ENCODE results near the gene NSMF. TPM values are rescaled to one million over a fixed set of nuclear protein-coding genes. Genes with fewer than 3 reads are reported as not detected.

Gene NSMF
- polyA plus RNA-seq, 1 experiment = 35.7 TPM

GRCh38 chr9:137398561-137399468 is 60.3 kb downstream of the NSMF start:
- no peaks in the 10 kb centered on the region; the same call in 1 of the 2 replicates for H3K36me3 ChIP-seq (ENCODE audit: control insufficient read depth, insufficient read depth, low read length)
- CTCF ChIA-PET = no interaction called here
- no peaks in the 10 kb centered on the region for H3K27me3 ChIP-seq (ENCODE audit: control insufficient read depth, insufficient read depth, low read length)
- H3K4me3 ChIP-seq (ENCODE audit: low read depth, low read length) = no peak overlapping the region
- TF ChIP-seq CTCF (IDR thresholded peaks at IDR 0.05; ENCODE audit: insufficient read depth, low read depth, low read length) = no peak
- POLR2A ChIA-PET = no interaction called here
- no peak for DNase-seq (ENCODE audit: low read depth)

GRCh38 chr9:137397675-137398423 is 61.3 kb downstream of the NSMF start:
- Histone ChIP-seq H3K36me3 (ENCODE audit: control insufficient read depth, insufficient read depth, low read length) (no peaks in the 10 kb centered on the region; the same call in 1 of the 2 replicates), H3K27me3 (ENCODE audit: control insufficient read depth, insufficient read depth, low read length) (no peaks in the 10 kb centered on the region), H3K4me3 (ENCODE audit: low read depth, low read length) (no peak overlapping the region)
- CTCF ChIA-PET = interaction anchor here (0.8 kb wide), 1 partner anchor 46 kb away, joined by 3 read pairs; no protein-coding TSS in a partner anchor
- DNase-seq (ENCODE audit: low read depth) = no peak
- POLR2A ChIA-PET = no interaction called here
- TF ChIP-seq CTCF (IDR thresholded peaks at IDR 0.05; ENCODE audit: insufficient read depth, low read depth, low read length) = no peak

Other genes with a start within 250 kb of the NSMF start
- 0.26 and 0.39 TPM in 2 replicates for gene RNF208, start 237.1 kb downstream of the NSMF start, polyA plus RNA-seq (2011; rRNA removed)
- 0.58 and 0.74 TPM in 2 replicates for gene CYSRT1, start 234.2 kb downstream of the NSMF start, polyA plus RNA-seq (2011; rRNA removed)
- gene RNF224, start 231.8 kb downstream of the NSMF start, polyA plus RNA-seq (2011; rRNA removed) = not detected in 2 replicates
- not detected in 2 replicates for gene SLC34A3, start 228.4 kb downstream of the NSMF start, polyA plus RNA-seq (2011; rRNA removed)
- gene TUBB4B, start 218.0 kb downstream of the NSMF start, polyA plus RNA-seq (2011; rRNA removed) = 263 and 385 TPM in 2 replicates
- gene STPG3, start 208.0 kb downstream of the NSMF start, polyA plus RNA-seq (2011; rRNA removed) = not detected in 2 replicates
- gene NELFB, start 204.0 kb downstream of the NSMF start, polyA plus RNA-seq (2011; rRNA removed) = 26.6 and 51.9 TPM in 2 replicates
- gene TOR4A, start 181.6 kb downstream of the NSMF start, polyA plus RNA-seq (2011; rRNA removed) = 16.9 and 23.8 TPM in 2 replicates
- 0.17 TPM in 2 replicates for gene NRARP, start 157.1 kb downstream of the NSMF start, polyA plus RNA-seq (2011; rRNA removed)
- gene EXD3, start 36.2 kb downstream of the NSMF start, polyA plus RNA-seq (2011; rRNA removed) = 4.9 and 5.4 TPM in 2 replicates
- gene NOXA1, start 35.9 kb downstream of the NSMF start, polyA plus RNA-seq (2011; rRNA removed) = 0.20 and 0.32 TPM in 2 replicates
- gene ENTPD8, start 18.0 kb downstream of the NSMF start, polyA plus RNA-seq (2011; rRNA removed) = not detected in 2 replicates
- 0.40 and 0.63 TPM in 2 replicates for gene PNPLA7, start 91.1 kb upstream of the NSMF start, polyA plus RNA-seq (2011; rRNA removed)
- 19.8 and 28.7 TPM in 2 replicates for gene MRPL41, start 92.5 kb upstream of the NSMF start, polyA plus RNA-seq (2011; rRNA removed)
- 21.1 and 29.4 TPM in 2 replicates for gene DPH7, start 119.6 kb upstream of the NSMF start, polyA plus RNA-seq (2011; rRNA removed)
- gene ZMYND19, start 131.2 kb upstream of the NSMF start, polyA plus RNA-seq (2011; rRNA removed) = 13.8 and 14.9 TPM in 2 replicates
- 22.0 and 46.1 TPM in 2 replicates for gene ARRDC1, start 146.4 kb upstream of the NSMF start, polyA plus RNA-seq (2011; rRNA removed)
- 18.1 and 23.3 TPM in 2 replicates for gene EHMT1, start 159.7 kb upstream of the NSMF start, polyA plus RNA-seq (2011; rRNA removed)